COR-L47 (cell line): ENCODE results near the gene SCG2.

Experiments
- DNase-seq: peaks from one replicate; lab custom pipeline; 2025; lab: John Stamatoyannopoulos, UW

The SCG2 gene, protein sequence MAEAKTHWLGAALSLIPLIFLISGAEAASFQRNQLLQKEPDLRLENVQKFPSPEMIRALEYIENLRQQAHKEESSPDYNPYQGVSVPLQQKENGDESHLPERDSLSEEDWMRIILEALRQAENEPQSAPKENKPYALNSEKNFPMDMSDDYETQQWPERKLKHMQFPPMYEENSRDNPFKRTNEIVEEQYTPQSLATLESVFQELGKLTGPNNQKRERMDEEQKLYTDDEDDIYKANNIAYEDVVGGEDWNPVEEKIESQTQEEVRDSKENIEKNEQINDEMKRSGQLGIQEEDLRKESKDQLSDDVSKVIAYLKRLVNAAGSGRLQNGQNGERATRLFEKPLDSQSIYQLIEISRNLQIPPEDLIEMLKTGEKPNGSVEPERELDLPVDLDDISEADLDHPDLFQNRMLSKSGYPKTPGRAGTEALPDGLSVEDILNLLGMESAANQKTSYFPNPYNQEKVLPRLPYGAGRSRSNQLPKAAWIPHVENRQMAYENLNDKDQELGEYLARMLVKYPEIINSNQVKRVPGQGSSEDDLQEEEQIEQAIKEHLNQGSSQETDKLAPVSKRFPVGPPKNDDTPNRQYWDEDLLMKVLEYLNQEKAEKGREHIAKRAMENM

DNA sequence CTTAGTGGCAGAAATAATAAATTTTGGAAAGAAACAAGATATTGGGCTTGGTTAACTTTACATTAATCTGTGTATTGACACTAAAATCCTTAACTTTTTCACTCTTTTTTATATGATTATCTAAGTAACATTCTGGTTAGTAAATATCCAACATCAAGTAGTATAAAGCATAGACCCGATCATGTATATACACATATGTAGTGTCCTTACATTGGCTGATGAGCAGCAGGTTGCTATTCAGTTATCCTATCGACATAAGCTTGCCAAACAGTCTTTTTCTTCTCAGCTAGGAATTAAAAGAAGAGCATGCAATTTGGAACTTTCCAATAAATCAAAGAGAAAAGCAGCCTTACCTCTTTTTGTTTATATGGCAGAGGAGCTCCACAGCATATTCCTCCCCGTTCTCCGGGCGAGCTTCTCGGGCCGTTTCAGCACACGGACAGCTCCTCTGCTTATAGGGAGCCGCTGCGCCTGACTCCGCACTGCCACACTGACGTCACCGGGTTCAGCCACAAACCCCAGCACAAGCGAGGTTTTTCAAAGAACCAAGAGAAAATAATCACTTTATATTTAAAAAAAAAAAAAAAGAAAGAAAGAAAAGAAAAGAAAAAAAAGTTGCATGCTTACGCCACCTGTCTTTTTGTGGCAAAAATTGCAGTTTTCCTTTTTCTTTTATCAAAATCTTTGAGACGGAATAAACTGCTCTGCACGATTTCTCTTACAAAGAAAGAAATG, at the start of gene SCG2:
Gene SCG2 (minus strand): TSS at position 430 of the 735 bp plus-strand sequence. CDS start 3,079 bp downstream, outside the sequence.
- peak; percentile 83 for DNase-seq

DNA sequence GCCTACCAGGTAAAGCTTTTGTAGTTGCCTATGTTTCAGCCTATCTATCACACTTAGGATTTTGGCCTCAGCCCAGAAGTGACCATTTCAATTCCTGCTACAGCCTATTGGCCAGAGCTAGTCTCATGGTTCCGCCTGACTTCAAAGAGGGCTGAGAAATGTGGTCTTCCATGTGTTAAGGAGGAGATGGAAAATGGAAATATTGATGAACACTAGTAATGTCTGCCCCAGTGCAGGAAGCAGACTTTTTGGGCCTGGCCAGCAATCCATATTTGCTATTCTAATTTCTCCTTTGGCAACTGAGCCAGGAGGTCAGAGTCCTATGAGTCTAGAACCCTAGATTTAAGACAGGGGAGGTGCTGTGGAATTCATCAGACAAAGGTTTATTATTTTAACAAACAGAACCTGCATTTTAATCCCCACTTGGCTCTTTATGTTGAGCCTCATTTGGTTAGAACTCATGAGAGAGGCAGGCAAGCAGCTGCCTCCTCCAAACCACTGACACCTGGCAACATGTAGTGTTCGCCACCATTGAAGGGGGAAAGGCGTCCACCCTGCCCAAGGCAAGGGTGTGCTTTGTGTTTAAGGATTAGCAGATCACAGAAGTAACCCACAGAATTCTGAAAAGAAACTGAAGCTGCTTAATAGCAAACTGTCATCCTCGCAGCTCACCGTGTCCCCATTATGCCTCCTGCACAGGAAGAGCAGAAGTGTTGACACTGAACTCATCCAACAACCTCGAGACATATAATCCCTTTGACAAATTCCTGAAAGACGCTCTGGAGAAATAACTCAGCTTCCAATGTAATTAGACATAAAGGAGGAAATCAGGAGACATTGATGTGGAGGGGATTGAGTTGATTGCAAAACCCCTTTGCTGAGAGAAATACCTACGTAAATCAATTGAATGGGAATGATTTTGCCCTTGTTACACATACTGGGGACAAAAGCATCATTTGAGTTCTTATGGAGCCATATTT, 47.7 kb upstream of the SCG2 start:
- no peak for DNase-seq

DNA sequence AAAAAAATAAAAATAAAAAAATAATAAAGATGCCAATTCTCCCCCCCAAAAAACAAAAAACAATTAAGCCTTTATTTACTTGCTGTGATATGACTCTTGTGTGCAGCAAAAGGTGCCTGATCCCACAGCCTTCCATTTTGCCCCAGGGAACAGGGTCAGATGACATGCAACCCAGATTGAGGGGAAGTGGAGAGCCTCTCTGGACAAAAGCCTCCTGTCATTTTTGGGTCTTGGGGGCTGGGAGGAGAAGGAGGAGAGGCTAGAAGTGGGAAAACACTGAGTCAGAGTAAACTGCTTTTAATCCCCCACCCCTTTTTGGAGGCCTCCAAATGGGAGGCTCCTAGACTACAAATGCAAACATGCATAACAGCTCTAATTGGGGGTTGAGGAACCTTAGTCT, 46.6 kb upstream of the SCG2 start:
- DNase-seq: no peak

DNA sequence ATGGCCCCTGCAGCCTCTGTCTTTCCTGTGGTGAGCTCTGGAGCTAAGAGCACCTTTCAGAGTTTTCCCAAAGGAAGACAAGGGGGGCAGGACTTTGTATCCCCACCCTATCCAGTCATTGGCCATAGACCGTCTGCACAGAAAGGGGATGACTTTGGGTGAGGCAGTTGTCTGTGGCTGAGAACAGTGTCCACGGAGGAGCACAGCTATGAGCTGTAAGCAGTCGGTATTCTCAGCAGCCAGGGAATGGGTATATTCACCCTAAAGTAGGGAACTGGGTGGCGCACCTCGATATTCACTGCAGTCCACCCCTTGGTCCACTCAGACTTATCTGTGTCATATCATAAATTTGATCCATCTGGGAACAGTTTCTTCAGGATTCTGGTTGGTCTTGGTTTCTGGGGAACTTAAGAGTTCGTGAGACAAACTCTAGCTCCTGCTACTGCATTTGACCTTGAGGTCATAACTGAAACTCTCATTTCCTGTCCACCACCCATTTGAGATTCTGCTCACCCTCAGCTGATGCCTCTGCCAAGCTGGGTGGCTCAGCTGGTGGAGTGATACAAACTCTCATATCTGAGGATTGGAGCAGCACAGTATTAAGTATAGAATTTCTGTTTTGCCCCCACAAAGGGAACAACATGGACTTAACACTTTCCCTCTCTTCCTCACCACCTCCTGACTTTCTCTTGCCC, 45.2 kb upstream of the SCG2 start:
- DNase-seq: no peak

DNA sequence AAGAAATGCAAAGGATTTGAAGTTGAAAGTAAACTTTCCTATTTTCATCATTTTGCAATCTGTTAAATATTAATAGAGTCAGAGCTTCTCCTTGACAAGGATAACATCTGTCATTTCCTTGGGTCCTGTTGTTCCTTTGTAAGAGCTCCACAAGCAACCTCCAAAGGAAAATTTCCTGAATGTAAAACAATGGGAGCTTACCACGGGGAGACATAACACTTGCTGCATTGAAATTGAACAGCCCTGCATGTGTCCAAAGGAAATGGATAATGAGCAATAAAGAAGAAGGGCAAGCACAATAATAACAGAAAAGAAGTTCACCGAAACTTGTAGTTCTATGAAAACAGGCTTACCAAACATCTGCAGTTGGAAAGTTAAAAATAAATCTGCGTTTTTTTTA, 42.0 kb upstream of the SCG2 start:
- DNase-seq: no peak

DNA sequence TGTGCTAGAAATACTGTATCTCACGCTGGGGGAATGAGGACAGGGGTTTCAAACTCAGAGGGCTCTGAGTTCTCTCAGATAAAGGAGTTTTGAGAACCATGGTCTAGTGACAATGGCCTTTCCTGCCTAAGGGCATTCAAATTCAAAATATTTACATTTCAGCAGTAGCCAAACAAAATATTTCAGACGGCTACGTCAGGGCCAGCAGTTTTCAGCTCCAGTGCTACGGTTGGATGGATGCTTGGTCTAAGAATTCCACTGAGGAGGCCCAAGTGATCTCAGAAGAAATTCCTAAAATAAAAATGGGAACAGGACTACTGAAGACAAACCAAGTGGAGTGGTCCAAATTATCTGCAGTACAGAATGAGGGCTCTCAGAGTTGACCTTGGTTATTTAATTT, 41.1 kb upstream of the SCG2 start:
- no peak for DNase-seq

DNA sequence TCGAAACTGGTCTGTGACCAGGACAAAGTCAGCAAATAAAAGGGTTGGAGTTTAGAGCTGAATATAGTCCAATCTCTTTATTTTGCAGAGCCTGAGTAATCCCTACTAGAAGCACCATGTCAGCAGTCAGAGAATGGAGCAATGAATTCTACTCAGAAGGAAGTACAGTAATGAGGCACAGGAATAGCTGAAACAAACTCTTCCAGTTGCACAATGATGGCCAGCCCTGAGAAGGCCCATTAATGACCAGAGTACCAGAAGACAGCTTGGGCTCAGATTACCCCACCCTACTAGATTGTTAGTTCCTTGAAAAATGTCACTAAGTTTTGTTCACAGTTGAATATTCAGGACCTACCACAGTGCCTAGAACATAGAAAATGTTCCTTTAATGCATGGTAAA, 40.3 kb upstream of the SCG2 start:
- DNase-seq: no peak

DNA sequence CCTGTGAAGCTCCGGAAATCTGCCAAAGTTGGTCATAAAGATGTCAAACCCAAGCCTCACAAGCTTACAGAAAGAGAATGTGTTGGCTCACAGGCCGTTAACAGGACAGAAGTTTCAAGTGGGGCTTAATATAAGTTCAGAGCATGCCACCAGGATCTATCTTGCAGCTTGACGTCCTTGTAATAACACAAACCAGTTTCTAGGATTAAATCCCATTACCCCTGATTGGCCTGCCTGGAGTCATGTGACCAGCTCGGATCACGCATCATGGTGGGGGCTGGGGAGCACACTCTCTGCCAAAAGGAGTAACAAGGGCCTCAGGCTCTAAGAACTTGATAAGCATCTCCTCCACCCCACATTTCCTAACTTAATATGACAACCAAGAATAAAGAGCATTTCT, 38.9 kb upstream of the SCG2 start:
- no peak for DNase-seq

DNA sequence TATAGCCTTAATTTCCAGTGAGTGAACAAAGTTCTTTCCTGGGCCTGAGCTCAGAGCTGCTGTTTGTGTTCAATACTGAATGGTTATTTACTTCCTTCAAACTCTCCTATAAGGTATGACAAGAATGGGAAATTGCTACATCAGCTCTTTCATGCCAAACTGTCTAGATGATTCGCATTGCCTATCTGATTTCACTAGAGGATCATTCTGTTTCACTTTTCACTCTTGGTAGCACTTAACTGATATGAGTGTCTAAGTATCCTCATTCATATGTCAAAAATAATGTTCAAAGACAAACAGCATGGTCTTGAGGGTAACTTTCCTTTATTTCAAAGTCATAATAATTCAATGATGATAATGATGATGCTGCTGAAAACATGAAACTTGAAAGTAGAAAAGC, 32.9 kb upstream of the SCG2 start:
- DNase-seq: no peak

DNA sequence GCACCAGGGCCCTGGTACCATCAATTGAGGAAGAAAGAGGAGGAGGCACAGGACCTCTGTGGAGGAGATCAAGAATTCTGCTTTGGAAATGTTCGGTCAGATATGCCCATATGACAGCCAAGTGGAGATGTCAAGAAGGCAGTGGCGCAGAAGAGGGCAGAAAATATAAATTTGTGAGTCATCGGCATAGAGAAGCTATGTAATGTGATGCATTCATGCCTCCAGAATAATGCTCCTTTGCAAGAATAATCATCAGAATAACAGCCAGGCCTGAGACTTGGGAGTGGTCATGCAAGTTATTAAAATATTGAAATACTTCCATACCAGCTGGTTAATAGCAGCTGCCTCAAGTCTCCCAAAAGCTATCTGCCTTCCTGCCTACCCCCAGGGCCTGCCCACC, 32.1 kb upstream of the SCG2 start:
- DNase-seq: no peak

DNA sequence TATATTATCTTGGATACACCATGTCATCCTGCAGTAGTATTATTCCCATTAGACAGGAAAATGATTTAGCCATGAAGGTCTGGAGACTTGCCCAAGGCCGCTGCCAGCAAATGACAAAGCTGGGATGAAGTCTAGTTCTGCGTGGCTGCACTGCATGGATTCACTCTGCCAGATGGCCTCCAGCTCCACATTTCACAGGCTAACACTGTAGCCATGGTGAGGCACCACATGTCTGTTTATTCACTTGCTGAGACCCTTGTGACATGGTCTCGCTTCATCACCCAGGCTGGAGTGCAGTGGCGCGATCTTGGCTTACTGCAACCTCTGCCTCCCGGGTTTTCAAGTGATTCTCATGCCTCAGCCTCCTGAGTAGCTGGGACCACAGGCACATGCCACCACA, 31.5 kb upstream of the SCG2 start:
- no peak for DNase-seq

DNA sequence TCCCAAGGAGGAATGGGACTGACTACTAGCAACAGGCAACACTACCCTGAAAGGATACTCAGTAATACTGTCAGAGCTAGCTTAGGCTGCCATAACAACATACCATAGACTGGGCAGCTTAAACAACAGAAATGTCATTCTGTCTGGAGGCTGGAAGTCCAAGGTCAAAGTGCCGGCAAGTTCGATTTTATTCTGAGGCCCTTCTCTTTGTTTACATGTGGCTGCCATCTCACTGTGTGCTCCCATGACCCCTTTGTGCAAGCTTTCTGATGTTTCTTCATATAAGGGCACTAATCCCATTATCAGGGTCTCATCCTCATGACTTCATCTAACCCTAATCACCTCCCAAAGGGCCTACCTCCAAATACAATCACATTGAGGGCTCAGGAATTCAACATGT, 30.7 kb upstream of the SCG2 start:
- DNase-seq: no peak

DNA sequence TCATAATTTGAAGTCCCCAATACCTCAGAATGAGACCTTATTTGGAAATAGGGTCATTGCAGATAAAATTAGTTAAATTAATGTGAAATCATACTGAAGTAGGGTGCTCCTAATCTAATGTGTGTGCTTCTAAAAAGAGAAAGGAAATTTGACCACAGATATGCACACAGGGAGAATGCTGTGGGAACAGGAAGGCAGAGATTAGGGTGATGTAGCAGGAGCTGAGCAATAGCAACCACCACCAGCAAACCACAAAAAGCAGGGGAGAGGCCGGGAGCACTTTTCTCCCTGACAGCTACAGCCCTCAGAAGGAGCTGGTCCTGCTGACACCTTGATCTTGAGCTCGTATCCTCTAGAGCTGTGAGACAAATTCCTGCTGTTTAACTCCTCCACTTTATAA, 24.6 kb upstream of the SCG2 start:
- DNase-seq: no peak

DNA sequence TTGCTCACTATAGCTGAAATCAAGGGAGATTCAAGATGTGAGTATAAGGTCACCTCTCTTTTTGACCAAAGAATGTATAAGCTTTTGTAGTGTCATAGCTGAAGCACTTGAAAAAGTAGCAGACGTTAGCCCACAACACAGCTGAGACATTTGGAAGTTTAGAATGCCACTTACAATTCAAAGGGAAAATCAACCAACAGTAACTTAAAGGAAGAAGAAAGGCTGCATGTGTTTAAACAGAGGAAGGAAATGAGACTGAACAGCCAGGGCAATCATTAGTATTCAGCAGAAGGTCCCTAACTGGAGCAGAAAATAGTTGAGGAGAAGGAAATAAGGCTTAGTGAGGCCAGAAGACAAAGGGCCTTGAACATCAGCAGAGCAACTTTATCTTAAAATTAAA, 23.5 kb upstream of the SCG2 start:
- DNase-seq: no peak

DNA sequence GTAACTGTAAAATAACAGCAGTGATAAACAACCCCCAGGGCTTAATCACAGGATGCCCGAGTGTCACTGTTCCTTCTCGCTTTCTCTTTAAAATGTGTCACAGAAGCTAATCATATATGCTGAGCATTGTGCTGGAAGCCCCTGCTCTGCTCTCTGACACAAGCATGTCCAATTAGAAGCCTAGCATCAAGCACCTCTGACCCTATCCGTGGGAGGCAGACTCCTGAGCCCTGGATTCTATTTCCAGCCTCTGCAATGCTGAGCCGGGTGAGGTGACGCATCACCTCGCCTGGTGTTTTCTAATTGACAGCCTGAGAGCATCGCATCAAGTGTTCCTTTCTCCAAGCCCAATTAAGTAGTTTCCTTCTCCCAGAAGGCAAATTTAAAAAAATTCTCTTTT, 19.7 kb upstream of the SCG2 start:
- no peak for DNase-seq

DNA sequence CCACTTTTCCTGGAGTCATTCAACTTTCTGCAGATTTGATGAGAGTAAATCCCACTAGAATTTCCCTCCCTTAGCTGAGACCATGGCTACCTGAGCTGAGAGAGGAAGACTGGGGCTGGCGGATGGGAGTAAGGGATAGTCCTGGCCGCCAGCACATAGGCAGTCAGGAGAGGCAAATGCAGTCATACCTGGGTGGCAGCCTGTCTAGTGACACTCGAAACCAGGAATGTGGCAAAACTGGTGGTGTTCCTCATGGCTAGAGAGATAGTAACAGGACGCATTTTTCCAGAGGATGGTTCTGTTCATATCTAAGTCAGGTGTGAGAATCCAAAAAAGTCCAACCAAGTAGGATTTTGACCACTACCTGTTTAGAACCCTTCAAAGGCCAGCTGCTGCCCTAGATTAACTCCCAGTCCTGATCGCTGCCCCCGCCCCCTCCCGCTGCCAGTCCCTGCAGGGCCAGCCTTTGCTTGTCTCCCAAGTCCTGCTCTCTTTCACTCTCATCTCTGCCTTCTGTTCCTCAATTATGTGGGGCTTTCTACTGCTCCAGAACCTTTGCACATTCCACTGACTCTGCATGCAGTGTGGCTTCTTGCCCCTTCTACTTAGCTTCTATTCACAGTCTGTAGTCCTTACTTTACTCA, 17.4 kb upstream of the SCG2 start:
- DNase-seq: no peak

DNA sequence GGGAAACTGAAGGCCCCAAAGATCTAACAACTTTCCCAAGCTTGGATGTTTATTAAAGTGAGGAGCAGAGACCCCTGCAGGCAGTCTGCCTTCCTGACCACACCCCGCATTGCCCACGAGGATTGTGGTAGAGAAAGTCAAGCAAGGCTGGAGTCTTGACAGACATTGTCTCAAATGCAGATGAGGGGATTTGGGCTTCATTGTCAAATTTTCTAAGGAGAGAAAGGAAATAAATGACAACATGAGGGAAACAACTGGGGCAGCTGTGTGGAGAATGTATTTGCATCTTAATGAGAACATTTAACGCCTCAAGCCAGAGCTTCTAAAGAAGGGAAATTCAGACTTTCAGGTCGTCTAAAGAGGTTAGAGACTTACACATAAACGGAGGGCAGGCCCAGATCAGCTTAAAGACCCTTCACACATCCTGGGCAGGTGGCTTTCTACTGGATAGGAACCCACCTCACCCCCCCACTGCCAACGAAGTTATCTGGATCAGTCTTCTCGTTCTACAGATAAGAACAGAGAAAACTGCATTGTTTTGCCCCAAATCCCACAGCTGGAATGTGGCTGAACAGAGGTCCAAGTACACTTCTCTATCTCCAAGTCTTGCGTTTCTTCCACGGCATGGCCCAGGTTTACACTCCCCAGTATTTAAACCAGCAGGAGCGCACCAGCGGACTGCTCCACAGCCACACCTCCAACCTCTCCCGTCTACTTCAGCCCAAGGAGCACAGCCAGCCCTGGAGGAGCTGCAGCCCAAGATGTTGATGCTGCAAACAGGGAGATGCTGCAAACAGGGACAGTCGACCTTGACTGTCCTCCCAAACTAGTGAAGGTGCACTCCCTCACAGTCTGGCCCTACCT, 16.2 kb upstream of the SCG2 start:
- no peak for DNase-seq

DNA sequence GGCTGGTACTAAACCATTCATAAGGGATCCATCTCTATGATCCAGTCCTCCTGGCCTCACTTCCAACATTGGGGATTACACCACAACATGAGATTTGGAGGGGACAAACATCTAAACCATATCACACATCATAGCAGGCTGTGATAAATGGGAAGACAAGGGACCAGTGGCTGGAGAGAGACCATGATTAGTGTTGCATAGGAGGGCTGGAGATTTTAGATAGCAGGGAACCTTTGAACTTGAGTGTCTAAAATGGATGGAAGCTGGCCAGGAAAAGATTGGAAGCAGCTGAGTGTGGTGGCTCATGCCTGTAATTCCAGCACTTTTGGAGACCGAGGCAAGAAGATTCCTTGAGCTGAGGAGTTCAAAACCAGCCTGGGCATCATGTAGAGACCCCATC, 12.4 kb upstream of the SCG2 start:
- DNase-seq: no peak

DNA sequence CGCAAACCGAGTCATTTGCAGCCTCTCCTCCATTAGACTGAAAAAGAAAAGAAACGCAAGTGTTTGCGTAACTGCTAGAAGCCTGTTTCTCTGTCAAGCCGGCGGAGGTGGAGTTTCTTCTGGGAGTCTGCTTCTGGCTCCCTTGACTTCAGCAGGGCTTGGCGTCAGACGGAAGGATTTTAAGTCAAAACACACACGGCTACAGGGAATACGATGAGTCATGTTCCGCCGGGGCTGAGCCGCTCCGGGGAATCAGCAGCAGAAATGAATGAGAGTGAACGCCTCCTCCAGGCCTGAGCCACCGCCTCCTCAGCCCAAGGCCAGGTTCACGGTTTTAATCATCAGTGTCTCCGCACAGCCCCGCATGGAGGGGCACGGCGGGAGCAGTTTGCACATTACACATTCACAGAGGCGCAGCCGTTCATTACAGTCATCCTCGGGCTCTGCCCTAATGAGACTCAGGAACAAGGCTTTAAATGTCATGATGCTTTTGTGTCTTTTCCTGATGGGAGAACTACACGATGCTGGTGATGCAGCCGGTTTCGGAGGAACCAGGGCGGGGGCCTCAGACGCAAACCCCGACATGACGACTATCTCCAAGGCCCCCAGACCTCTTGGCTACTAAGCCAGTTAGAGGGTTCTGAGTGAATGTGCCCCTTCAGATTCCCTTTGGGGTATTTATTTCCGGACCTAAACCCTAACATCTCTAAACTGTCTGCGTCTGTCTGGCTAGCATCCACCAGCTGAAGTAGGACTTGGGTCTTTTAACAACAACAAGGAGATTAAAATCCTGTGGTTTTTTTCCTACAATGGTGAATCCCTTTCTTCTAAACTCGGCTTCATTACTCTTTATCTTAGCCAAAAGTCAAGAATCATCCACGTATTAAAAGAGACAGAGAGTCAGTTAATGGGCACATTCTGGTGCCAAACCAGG, 11.1 kb upstream of the SCG2 start:
- peak; percentile 92 for DNase-seq
